GM12878 (cell line): Measurements from ENCODE around the gene FOXP4. TPM values are rescaled to one million over a fixed set of nuclear protein-coding genes. Genes with fewer than 3 reads are reported as not detected.

Experiments used
- ATAC-seq: fragments of 200-7000 bp; cut with Tn5 transposase; 3 replicates; pipeline ENCODE4 v1.9.1; 2020; ENCODE audit warnings: mild to moderate bottlenecking, moderate library complexity
- BruUV-seq: library from RNA; stranded (reverse); fragments of 400-500 nt; replicated peaks from 2 replicates; lab custom pipeline; 2021; lab: Mats Ljungman, UMichigan
- CTCF ChIA-PET: fragments of 300-600 bp; sonication (Branson Sonifier 250); formaldehyde crosslinking; extraction: SDS; loops from one replicate; lab custom pipeline; 2021; ENCODE audit warnings: inconsistent platforms; lab: Yijun Ruan, JAX
- POLR2A ChIA-PET: fragments of 350-600 bp; formaldehyde crosslinking; extraction: SDS; loops from one replicate; lab custom pipeline; 2021; ENCODE audit warnings: inconsistent platforms; lab: Charles Lee
- RAD21 ChIA-PET: fragments of 300-600 bp; sonication (Branson Sonifier 250); formaldehyde crosslinking; loops from one replicate; lab custom pipeline; 2023; ENCODE audit warnings: antibody characterized with exemption; ENCODE audit not compliant: unreplicated experiment; lab: Charles Lee
- SMC1A ChIA-PET: fragments of 300-600 bp; sonication (Branson Sonifier 250); formaldehyde crosslinking; loops from one replicate; lab custom pipeline; 2023; ENCODE audit not compliant: unreplicated experiment, uncharacterized antibody; lab: Charles Lee
- DNase-seq: peaks from one replicate; pipeline ENCODE4 v3.0.0-alpha.2; 2011; ENCODE audit warnings: low read depth, low spot score
- FAIRE-seq: peaks from 3 replicates; lab custom pipeline; 2011; peaks lifted over from hg19 to GRCh38; lab: Jason Lieb, UNC
- H2AFZ ChIP-seq: 2 replicates; pipeline ENCODE4 v1.6.0; 2011; ENCODE audit warnings: low read depth, low read length, control low read depth; ENCODE audit not compliant: control insufficient read depth
- H3K27ac ChIP-seq: 2 replicates; pipeline ENCODE4 v1.5.1; 2011; ENCODE audit warnings: control low read depth; ENCODE audit not compliant: control insufficient read depth, insufficient read depth
- H3K27me3 ChIP-seq, 2 experiments: replicated peaks in 1 of 2; 2 replicates each; pipeline versions ENCODE4 v1.6.0 to v1.6.1; 2011; ENCODE audit warnings: low read length in 1 of 2; ENCODE audit not compliant: control insufficient read depth in 2 of 2, insufficient read depth in 2 of 2
- H3K36me3 ChIP-seq, 2 experiments: 2 replicates each; pipeline ENCODE4 v1.5.1; 2011; ENCODE audit warnings: low read length in 1 of 2; ENCODE audit not compliant: control insufficient read depth in 2 of 2, insufficient read depth in 2 of 2
- H3K4me1 ChIP-seq: 2 replicates; pipeline ENCODE4 v1.6.1; 2011; ENCODE audit warnings: mild to moderate bottlenecking, low read length, moderate library complexity, mixed read lengths; ENCODE audit not compliant: control insufficient read depth, insufficient read depth
- H3K4me2 ChIP-seq: 2 replicates; pipeline ENCODE4 v1.6.0; 2011; ENCODE audit warnings: control low read depth; ENCODE audit not compliant: control insufficient read depth, insufficient read depth
- H3K4me3 ChIP-seq: fragments of 200-600 bp; sonication (generic); 2 replicates; pipeline ENCODE4 v1.5.1; 2016
- H3K79me2 ChIP-seq: 2 replicates; pipeline ENCODE4 v1.6.0; 2011; ENCODE audit warnings: low read length; ENCODE audit not compliant: control insufficient read depth, insufficient read depth
- H3K9ac ChIP-seq: 2 replicates; pipeline ENCODE4 v1.8.0; 2011; ENCODE audit warnings: low read length, control low read depth, mixed read lengths; ENCODE audit not compliant: control insufficient read depth, insufficient read depth
- H3K9me3 ChIP-seq: replicated peaks from 3 replicates; pipeline ENCODE4 v1.5.1; 2011; ENCODE audit warnings: mild to moderate bottlenecking, low read length; ENCODE audit not compliant: control insufficient read depth, insufficient read depth
- H4K20me1 ChIP-seq: 2 replicates; pipeline ENCODE4 v1.6.0; 2011; ENCODE audit not compliant: control insufficient read depth, insufficient read depth
- KDM1A ChIP-seq: fragments of 200-600 bp; sonication (generic); IDR thresholded peaks from 2 replicates; pipeline ENCODE4 v1.6.1; 2016; ENCODE audit warnings: borderline replicate concordance
- TBL1XR1 ChIP-seq: IDR thresholded peaks from 2 replicates; pipeline ENCODE4 v1.6.1; 2012; ENCODE audit warnings: low read depth, low read length, improper control_type of control experiment
- TCF7 ChIP-seq: IDR thresholded peaks from 2 replicates; pipeline ENCODE4 v1.6.1; 2014; ENCODE audit warnings: antibody characterized with exemption, borderline replicate concordance
- WGBS: methylation state at CpG from one replicate; pipeline ENCODE4 v1.1.6; 2016; ENCODE audit warnings: low lambda C conversion rate; ENCODE audit not compliant: insufficient replicate concordance, insufficient coverage; ENCODE audit errors: missing lambda C conversion rate; 5-methylcytosine and 5-hydroxymethylcytosine counted together
- in situ Hi-C: fragments of 300-500 bp; cut with MboI; formaldehyde crosslinking; loops from 9 replicates; pipeline ENCODE4 v1.14.3; 2018; ENCODE audit warnings: mixed read lengths
- intact Hi-C: fragments of 100-400 bp; cut with micrococcal nuclease; formaldehyde crosslinking; loops from one replicate; pipeline ENCODE4 v1.14.2; 2022; ENCODE audit not compliant: unreplicated experiment
- polyA plus RNA-seq, 11 experiments: library from polyadenylated mRNA; depleted of rRNA in 4 of 11; unstranded in 6 of 11; stranded (reverse) in 5 of 11; fragments of >200 nt; fragmentation: Nextera tagmentation in 4 of 11; fragmentation: Illumina TruSeq in 1 of 11; extraction: Ambion mirVana in 4 of 11; extraction: Trizol in 1 of 11; gene quantifications; 1 replicate in 1 of 11; 2 replicates in 10 of 11; pipeline versions ENCODE4 v1.2.1 to v1.2.3, GENCODE V29; 2011 to 2016; ENCODE audit warnings: inconsistent platforms in 2 of 11, missing spikeins in 2 of 11, low read depth in 1 of 11
- total RNA-seq, 4 experiments: library from RNA; depleted of rRNA in 3 of 4; stranded (reverse); fragments of >200 nt in 3 of 4; fragmentation: Illumina TruSeq in 1 of 4; extraction: Trizol in 1 of 4; gene quantifications; 2 replicates each; pipeline versions ENCODE4 v1.2.1 to v1.2.3, GENCODE V29; 2013 to 2021
- TF ChIP-seq, protein P1 (sequence below): fragments of 450-650 bp; formaldehyde crosslinking; IDR thresholded peaks from 2 replicates; pipeline ENCODE4 v1.5.0; 2022; ENCODE audit warnings: mild to moderate bottlenecking, missing genetic modification characterization

Gene FOXP4
- total and polyA plus RNA-seq, 10 of the 15 experiments (the other 5 are each of a cell fraction or from before 2014, with no cell fraction given), result 0.31 to 46.1 (median 2.3) TPM

DNA sequence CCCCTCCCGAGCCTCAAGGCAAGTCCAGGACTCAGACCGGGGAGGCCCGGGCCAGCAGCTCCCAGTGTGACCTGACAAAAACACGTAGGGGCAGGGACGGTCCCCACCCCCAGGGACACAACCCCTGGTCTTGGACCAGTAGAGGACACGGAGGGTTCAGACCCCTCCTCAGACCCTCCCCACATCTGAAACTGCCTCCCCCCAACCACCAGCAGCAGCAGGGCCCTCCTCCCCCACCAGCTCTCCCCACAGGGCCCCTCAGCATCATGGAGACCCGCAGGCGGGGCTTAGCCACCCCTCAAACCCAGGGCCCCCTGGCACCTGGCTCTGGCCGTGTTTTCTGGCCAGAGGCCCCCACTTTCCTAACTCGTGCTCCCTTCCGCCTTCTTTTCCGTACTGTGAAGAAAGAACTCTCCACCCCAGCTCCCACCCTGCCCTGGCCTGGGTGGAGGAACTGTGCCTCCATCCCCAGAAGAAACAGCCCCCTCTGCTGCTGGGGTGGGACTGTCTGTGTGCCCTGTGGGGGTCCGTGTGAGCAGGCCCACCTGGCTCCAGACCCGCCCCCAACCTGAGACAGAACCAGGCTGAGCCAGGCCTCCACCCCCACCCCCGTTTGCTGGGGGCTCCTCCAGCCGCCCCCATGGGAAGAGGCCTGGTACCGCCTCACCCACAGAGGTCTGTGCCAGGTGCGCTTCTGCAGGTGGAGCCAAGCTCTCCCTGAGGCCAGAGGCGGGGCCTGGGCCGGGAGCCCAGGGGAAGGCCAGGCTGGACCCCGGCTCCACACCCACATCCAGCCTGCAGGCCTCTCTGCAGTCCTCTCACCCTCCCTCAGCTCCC lies 53.1 kb downstream of the FOXP4 start:
- SMC1A ChIA-PET, result no interaction called here
- ATAC-seq (no peak), FAIRE-seq (no peak), DNase-seq (no peak)
- Histone ChIP-seq H3K79me2 (no peaks in the 10 kb centered on the region), H3K27ac (no peak overlapping the region), H3K27me3 (no peaks in the 10 kb centered on the region), H4K20me1 (no peaks in the 10 kb centered on the region), H3K4me3 (no peak overlapping the region), H3K9me3 (no peaks in the 10 kb centered on the region), H2AFZ (no peak overlapping the region), H3K36me3 (peaks cover 0 to 2% of the 10 kb centered on the region in 2 experiments; a peak in 2 of 4 replicates), H3K4me1 (no peaks in the 10 kb centered on the region), H3K9ac (no peak overlapping the region), H3K4me2 (no peak overlapping the region)
- POLR2A ChIA-PET, result no interaction called here
- RAD21 ChIA-PET, result no interaction called here
- TF ChIP-seq TCF7 (no peak), KDM1A (no peak), TBL1XR1 (no peak)
- TF ChIP-seq, protein P1, sequence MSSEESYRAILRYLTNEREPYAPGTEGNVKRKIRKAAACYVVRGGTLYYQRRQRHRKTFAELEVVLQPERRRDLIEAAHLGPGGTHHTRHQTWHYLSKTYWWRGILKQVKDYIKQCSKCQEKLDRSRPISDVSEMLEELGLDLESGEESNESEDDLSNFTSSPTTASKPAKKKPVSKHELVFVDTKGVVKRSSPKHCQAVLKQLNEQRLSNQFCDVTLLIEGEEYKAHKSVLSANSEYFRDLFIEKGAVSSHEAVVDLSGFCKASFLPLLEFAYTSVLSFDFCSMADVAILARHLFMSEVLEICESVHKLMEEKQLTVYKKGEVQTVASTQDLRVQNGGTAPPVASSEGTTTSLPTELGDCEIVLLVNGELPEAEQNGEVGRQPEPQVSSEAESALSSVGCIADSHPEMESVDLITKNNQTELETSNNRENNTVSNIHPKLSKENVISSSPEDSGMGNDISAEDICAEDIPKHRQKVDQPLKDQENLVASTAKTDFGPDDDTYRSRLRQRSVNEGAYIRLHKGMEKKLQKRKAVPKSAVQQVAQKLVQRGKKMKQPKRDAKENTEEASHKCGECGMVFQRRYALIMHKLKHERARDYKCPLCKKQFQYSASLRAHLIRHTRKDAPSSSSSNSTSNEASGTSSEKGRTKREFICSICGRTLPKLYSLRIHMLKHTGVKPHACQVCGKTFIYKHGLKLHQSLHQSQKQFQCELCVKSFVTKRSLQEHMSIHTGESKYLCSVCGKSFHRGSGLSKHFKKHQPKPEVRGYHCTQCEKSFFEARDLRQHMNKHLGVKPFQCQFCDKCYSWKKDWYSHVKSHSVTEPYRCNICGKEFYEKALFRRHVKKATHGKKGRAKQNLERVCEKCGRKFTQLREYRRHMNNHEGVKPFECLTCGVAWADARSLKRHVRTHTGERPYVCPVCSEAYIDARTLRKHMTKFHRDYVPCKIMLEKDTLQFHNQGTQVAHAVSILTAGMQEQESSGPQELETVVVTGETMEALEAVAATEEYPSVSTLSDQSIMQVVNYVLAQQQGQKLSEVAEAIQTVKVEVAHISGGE, result no peak
- BruUV-seq, result no TSS peak
- 74% methylated on average over 19 of the region's 21 CpGs for WGBS
- in situ Hi-C loops, result no loop called here
- intact Hi-C loops, result no loop called here
- CTCF ChIA-PET, result interaction anchor here (4.3 kb wide), 1 partner anchor 137 kb away, joined by 26 read pairs; no protein-coding TSS in a partner anchor
